Erythroblast (primary cell): ENCODE measurements around the gene CLSTN3.

ENCODE experiments used
- GATA1 ChIP-seq: IDR thresholded peaks from 2 replicates; pipeline ENCODE4 v1.6.1; 2011; ENCODE audit warnings: low read depth, mild to moderate bottlenecking, control low read depth, low read length, moderate library complexity
- POLR2A ChIP-seq: IDR thresholded peaks from 2 replicates; pipeline ENCODE4 v1.6.1; 2011; ENCODE audit warnings: mild to moderate bottlenecking, low read length

DNA sequence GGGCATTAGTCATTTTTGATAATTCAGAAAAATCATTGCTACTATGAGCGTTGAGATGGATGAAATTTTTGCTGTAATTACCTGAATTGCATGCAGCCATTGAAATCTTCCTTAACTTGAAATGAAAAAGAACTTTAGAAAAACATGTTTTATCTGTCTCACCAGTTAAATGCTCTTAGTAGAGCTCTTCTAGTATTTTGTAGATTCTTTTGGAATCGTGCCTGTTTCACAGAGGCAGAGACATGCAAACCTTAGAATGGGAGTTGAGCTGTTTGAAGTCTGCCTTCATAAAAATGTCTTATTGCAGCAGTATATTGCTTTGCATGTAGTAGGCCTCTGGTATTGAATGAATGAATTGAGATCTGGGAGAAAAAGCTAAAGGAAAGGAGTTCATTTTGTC is 63.5 kb downstream of the CLSTN3 start:
- TF ChIP-seq POLR2A = no peak
- no peak for TF ChIP-seq GATA1
